HCT116 (cell line): ENCODE data around the gene RIMBP3C. TPM values are rescaled to one million over a fixed set of nuclear protein-coding genes. Genes with fewer than 3 reads are reported as not detected.
"Not testable (repeated sequence)": the region's sequence is repeated elsewhere in the genome, so short reads cannot be mapped to it uniquely, and the experiment has no call there.

ENCODE experiments used
- ATAC-seq: fragments of 200-7000 bp; cut with Tn5 transposase; 2 replicates; pipeline ENCODE4 v1.9.1; 2020; ENCODE audit warnings: mild to moderate bottlenecking, moderate library complexity
- BruUV-seq: library from RNA; stranded (reverse); fragments of 400-500 nt; replicated peaks from 2 replicates; lab custom pipeline; 2021; lab: Mats Ljungman, UMichigan
- CTCF ChIA-PET: fragments of 300-600 bp; sonication (Branson Sonifier 250); formaldehyde crosslinking; loops from one replicate; lab custom pipeline; 2021; ENCODE audit warnings: antibody characterized with exemption; lab: Charles Lee
- POLR2A ChIA-PET: fragments of 300-600, 350-600 bp; sonication (Branson Sonifier 250); formaldehyde crosslinking; loops from one replicate; lab custom pipeline; 2021; ENCODE audit warnings: antibody characterized with exemption; lab: Charles Lee
- RAD21 ChIA-PET, 2 experiments: fragments of 300-600 bp; sonication (Branson Sonifier 250); formaldehyde crosslinking; loops; one replicate each; lab custom pipeline; 2023; ENCODE audit warnings: low total read pairs in 2 of 2; ENCODE audit not compliant: uncharacterized antibody in 2 of 2, unreplicated experiment in 2 of 2, low non-redundant PET in 1 of 2; lab: Charles Lee
- DNase-seq: peaks from one replicate; pipeline ENCODE4 v3.0.0-alpha.2; 2010; ENCODE audit warnings: low read depth, low spot score
- H2AFZ ChIP-seq: fragments of 200-600 bp; shearing (Covaris generic), sonication (generic); 2 replicates; pipeline ENCODE4 v1.6.1; 2017; ENCODE audit warnings: low read depth, mixed run types, mixed read lengths, antibody characterized with exemption, low read length; ENCODE audit not compliant: poor library complexity, severe bottlenecking
- H3K27ac ChIP-seq: 2 replicates; pipeline ENCODE4 v1.5.1; 2012; ENCODE audit warnings: low read depth, low read length
- H3K27me3 ChIP-seq: fragments of 200-600 bp; sonication (generic); 2 replicates; pipeline ENCODE4 v1.6.1; 2016; ENCODE audit warnings: mixed run types, low read length, mixed read lengths; ENCODE audit not compliant: insufficient read depth
- H3K36me3 ChIP-seq, 2 experiments: fragments of 200-500 bp in 1 of 2; fragments of 200-600 bp in 1 of 2; sonication (Bioruptor generic) in 1 of 2; sonication (generic) in 1 of 2; 2 replicates each; pipeline versions ENCODE4 v1.5.1 to v1.6.1; 2014 to 2016; ENCODE audit warnings: low read length in 2 of 2, inconsistent platforms in 1 of 2, mixed read lengths in 1 of 2, mixed run types in 1 of 2; ENCODE audit not compliant: insufficient read depth in 2 of 2, control insufficient read depth in 1 of 2
- H3K4me1 ChIP-seq, 2 experiments: fragments of 200-600 bp in 1 of 2; sonication (generic) in 1 of 2; 2 replicates each; pipeline versions ENCODE4 v1.5.1 to v1.6.1; 2012 to 2017; ENCODE audit warnings: low read length in 2 of 2, inconsistent platforms in 1 of 2, mild to moderate bottlenecking in 1 of 2, mixed read lengths in 1 of 2, mixed run types in 1 of 2, moderate library complexity in 1 of 2; ENCODE audit not compliant: insufficient read depth in 2 of 2, control insufficient read depth in 1 of 2
- H3K4me2 ChIP-seq: fragments of 200-600 bp; sonication (generic); 2 replicates; pipeline ENCODE4 v1.6.1; 2017; ENCODE audit warnings: mixed run types, low read length, mixed read lengths
- H3K4me3 ChIP-seq, 2 experiments: fragments of 200-600 bp in 1 of 2; sonication (generic) in 1 of 2; replicated peaks in 1 of 2; 2 replicates each; pipeline ENCODE4 v1.5.1; 2011 to 2016; ENCODE audit warnings: low read length in 2 of 2, control low read depth in 1 of 2, low read depth in 1 of 2, mild to moderate bottlenecking in 1 of 2, mixed read lengths in 1 of 2, mixed run types in 1 of 2
- H3K79me2 ChIP-seq: fragments of 200-600 bp; sonication (generic); 2 replicates; pipeline ENCODE4 v1.6.1; 2017; ENCODE audit warnings: mild to moderate bottlenecking, mixed run types, low read length, moderate library complexity, mixed read lengths; ENCODE audit not compliant: insufficient read depth
- H3K9ac ChIP-seq: fragments of 200-600 bp; sonication (generic); 2 replicates; pipeline ENCODE4 v1.6.1; 2016; ENCODE audit warnings: low read length, mixed read lengths
- H3K9me2 ChIP-seq: fragments of 200-600 bp; sonication (generic), shearing (Covaris generic); 2 replicates; pipeline ENCODE4 v1.6.1; 2017; ENCODE audit warnings: mixed run types, mild to moderate bottlenecking, moderate library complexity; ENCODE audit not compliant: insufficient read depth
- H3K9me3 ChIP-seq, 2 experiments: fragments of 200-500 bp in 1 of 2; fragments of 200-600 bp in 1 of 2; sonication (Bioruptor generic) in 1 of 2; sonication (generic) in 1 of 2; 2 replicates each; pipeline ENCODE4 v1.6.1; 2014 to 2017; ENCODE audit warnings: low read length in 2 of 2, mixed read lengths in 2 of 2, inconsistent platforms in 1 of 2, low read depth in 1 of 2, mild to moderate bottlenecking in 1 of 2, mixed run types in 1 of 2, moderate library complexity in 1 of 2; ENCODE audit not compliant: control insufficient read depth in 1 of 2, insufficient read depth in 1 of 2
- H4K20me1 ChIP-seq: fragments of 200-600 bp; sonication (generic), shearing (Covaris generic); 2 replicates; pipeline ENCODE4 v1.6.1; 2017; ENCODE audit warnings: mixed run types, mild to moderate bottlenecking, moderate library complexity; ENCODE audit not compliant: insufficient read depth
- intact Hi-C: fragments of 100-400 bp; cut with micrococcal nuclease; formaldehyde crosslinking; loops from 2 replicates; pipeline ENCODE4 v1.10.0; 2022
- total RNA-seq: library from RNA; stranded (reverse); gene quantifications from one replicate; pipeline ENCODE4 v1.2.1, GENCODE V29; 2021; ENCODE audit not compliant: unreplicated experiment

RIMBP3C gene
- total RNA-seq, 1 experiment from 2014 or later, result 0.15 TPM

- ATAC-seq, BruUV-seq, CTCF ChIA-PET, H3K4me3 ChIP-seq, H3K9ac ChIP-seq, H4K20me1 ChIP-seq, H3K27ac ChIP-seq, H3K4me2 ChIP-seq, intact Hi-C loops, H3K36me3 ChIP-seq, H3K9me2 ChIP-seq, H3K9me3 ChIP-seq, H3K4me1 ChIP-seq, POLR2A ChIA-PET, RAD21 ChIA-PET, H3K79me2 ChIP-seq, H3K27me3 ChIP-seq, DNase-seq, H2AFZ ChIP-seq: not testable (repeated sequence)
Observed at GRCh38 chr22:21514117-21514516, 37.1 kb downstream of the RIMBP3C start.

DNA sequence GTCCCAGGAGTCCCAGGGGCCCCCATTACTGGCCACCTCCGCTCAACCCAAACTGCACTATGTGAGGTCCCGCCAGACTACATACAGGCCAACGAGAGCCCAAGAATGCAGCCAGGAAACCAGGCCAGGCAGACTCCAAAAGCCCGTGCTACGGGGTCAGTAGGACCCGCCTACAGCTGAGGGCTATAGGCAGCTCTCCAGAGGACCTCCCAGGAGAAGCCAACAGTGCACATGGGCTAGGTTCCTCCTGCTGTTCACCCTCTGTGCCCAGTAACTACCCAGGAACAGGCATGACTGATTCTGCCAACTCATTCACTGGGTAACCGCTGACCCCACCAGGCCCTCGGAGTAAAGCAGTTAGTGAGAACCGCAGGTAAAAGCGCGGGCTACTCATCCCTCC, 39.2 kb downstream of the RIMBP3C start:
- BruUV-seq, H3K79me2 ChIP-seq, intact Hi-C loops, ATAC-seq, RAD21 ChIA-PET, H3K4me2 ChIP-seq, CTCF ChIA-PET, H4K20me1 ChIP-seq, H3K36me3 ChIP-seq, H3K4me1 ChIP-seq, POLR2A ChIA-PET, H3K27ac ChIP-seq, H3K9me3 ChIP-seq, H3K4me3 ChIP-seq, H3K27me3 ChIP-seq, H2AFZ ChIP-seq, H3K9me2 ChIP-seq, H3K9ac ChIP-seq, DNase-seq: not testable (repeated sequence)

DNA sequence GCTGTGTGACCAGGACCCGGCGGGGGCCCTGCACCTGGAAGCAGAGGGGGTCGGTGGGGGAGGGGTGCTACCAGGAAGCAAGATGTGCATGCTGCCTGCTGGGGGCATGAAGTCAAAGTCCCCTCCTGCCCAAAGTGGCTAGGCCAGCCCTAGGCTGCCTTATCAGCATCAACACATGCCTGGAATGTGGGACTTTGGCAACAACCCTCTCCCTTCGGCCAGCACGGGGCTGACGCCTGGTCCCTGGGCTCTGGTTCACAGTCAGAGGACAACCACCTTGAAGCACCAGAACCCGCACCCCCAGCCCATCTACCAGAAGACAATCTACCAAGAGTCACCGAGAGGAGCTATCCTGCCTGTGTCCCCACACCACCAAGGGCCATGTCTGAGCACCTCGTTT, 40.9 kb downstream of the RIMBP3C start:
- H4K20me1 ChIP-seq, H3K4me1 ChIP-seq, H2AFZ ChIP-seq, BruUV-seq, RAD21 ChIA-PET, H3K9ac ChIP-seq, POLR2A ChIA-PET, H3K79me2 ChIP-seq, intact Hi-C loops, H3K27ac ChIP-seq, H3K9me3 ChIP-seq, ATAC-seq, H3K9me2 ChIP-seq, H3K4me3 ChIP-seq, H3K36me3 ChIP-seq, DNase-seq, H3K4me2 ChIP-seq, H3K27me3 ChIP-seq, CTCF ChIA-PET: not testable (repeated sequence)

DNA sequence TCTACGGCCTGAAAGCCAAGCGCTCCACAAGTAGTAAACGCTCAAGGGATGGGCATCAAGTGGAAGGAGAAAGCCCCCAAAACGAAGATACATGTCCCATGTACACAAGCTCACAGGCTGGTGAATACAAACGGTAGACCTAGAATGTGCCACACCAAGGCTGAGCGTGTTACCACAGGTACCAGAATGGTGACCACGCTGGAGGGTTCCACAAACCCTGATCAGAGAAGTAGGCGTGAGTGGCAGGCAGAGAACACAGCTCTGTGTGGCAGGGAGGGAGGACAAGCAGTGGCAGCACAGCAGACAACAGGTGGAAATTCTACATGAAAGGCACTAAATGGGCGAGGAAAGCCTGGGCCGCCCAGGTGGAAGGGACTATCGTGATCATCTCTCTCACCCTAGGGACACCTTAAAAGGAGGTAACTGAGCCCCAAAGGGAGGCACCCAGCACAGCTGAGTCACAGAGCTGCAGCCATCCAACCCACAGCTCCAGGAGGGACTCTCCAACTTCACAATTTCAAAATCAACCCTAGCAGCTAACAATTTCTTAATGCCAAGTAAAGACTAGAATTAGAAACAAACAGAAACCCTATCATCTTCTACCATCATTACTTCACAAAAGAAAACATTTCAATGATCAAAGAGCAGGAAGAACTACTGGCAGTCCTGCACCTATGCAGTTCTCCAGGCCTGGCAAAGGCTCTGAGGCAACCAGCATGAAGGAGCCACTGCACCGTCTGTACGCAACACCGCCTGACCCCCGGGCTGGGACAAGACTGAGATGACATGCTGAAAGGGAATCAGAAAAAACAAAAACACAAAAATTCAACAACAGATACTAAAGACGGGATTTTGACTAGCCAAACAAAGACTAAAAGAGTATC, 51.4 kb downstream of the RIMBP3C start:
- H3K27me3 ChIP-seq, H3K9me2 ChIP-seq, H3K79me2 ChIP-seq, ATAC-seq, intact Hi-C loops, H3K4me1 ChIP-seq, H3K9ac ChIP-seq, H3K36me3 ChIP-seq, H3K9me3 ChIP-seq, H4K20me1 ChIP-seq, H3K4me3 ChIP-seq, POLR2A ChIA-PET, H2AFZ ChIP-seq, CTCF ChIA-PET, RAD21 ChIA-PET, H3K27ac ChIP-seq, DNase-seq, H3K4me2 ChIP-seq: not testable (repeated sequence)
- BruUV-seq, result TSS peak; percentile 38
